Adrenal gland (tissue), 12 donors: ENCODE results near the gene KPRP. TPM values are rescaled to one million over a fixed set of nuclear protein-coding genes. Genes with fewer than 3 reads are reported as not detected.

Experiments used
- DNase-seq, 7 donors: peaks; one replicate each; pipeline ENCODE4 v3.0.0-alpha.2; 2019 to 2020
- H3K27ac ChIP-seq, 5 donors: fragments of 200-600 bp; sonication (generic) in 4 of 5; 1 replicate in 3 of 5; 2 replicates in 2 of 5; pipeline versions ENCODE4 v1.5.1 to v1.8.0; 2016 to 2020; ENCODE audit warnings: mild to moderate bottlenecking in 1 of 5
- H3K27me3 ChIP-seq: fragments of 200-600 bp; 2 replicates; pipeline ENCODE4 v1.8.0; 2021
- H3K36me3 ChIP-seq, 2 donors: fragments of 200-600 bp; replicated peaks in 1 of 2; 1 replicate in 1 of 2; 2 replicates in 1 of 2; pipeline versions ENCODE4 v1.5.1 to v1.8.0; 2018 to 2022
- H3K4me1 ChIP-seq, 2 donors: fragments of 200-600 bp; replicated peaks in 1 of 2; 1 replicate in 1 of 2; 2 replicates in 1 of 2; pipeline versions ENCODE4 v1.5.1 to v1.8.0; 2018 to 2021
- H3K4me3 ChIP-seq, 4 donors: fragments of 200-600 bp; sonication (generic) in 3 of 4; one replicate each; pipeline ENCODE4 v1.5.1; 2016 to 2018
- H3K9me3 ChIP-seq, 3 donors: fragments of 200-600 bp; sonication (generic) in 1 of 3; replicated peaks in 1 of 3; 1 replicate in 2 of 3; 2 replicates in 1 of 3; pipeline versions ENCODE4 v1.5.1 to v1.8.0; 2016 to 2021
- CTCF ChIP-seq, 6 experiments: fragments of 450-650 bp in 4 of 6; fragments of 200-600 bp in 2 of 6; sonication (generic) in 1 of 6; IDR thresholded peaks; 1 replicate in 5 of 6; 2 replicates in 1 of 6; pipeline versions ENCODE4 v1.5.1 to v1.8.0; 2016 to 2021; ENCODE audit warnings: antibody characterized with exemption in 6 of 6, mild to moderate bottlenecking in 2 of 6, moderate library complexity in 1 of 6
- POLR2A ChIP-seq, 2 donors: fragments of 450-650 bp; IDR thresholded peaks; one replicate each; pipeline ENCODE4 v1.6.1; 2017; ENCODE audit warnings: antibody characterized with exemption in 2 of 2, mild to moderate bottlenecking in 2 of 2, moderate library complexity in 1 of 2
- WGBS, 4 donors: extraction: QIAGEN DNeasy Blood & Tissue Kit in 2 of 4; methylation state at CpG; one replicate each; pipeline versions ENCODE4 v1.1.5 to v1.1.7; 2013 to 2017; 5-methylcytosine and 5-hydroxymethylcytosine counted together
- intact Hi-C, 2 donors: fragments of 100-400 bp; cut with DNase I; formaldehyde crosslinking; loops; one replicate each; pipeline versions ENCODE4 v1.14.1 to v1.15.0; 2022 to 2023
- polyA plus RNA-seq, 3 donors: library from polyadenylated mRNA; stranded (reverse); fragments of 200-250 nt in 2 of 3; fragments of 350-450 nt in 1 of 3; fragmentation: Illumina TruSeq in 1 of 3; extraction: RNeasy Lipid Tissue Mini Kit (QIAGEN cat#74804) in 1 of 3; gene quantifications; one replicate each; pipeline ENCODE4 v1.2.3, GENCODE V29; 2013 to 2014
- total RNA-seq, 9 donors: library from RNA; depleted of rRNA in 4 of 9; stranded (reverse); fragments of >200 nt in 4 of 9; fragments of 120-200 nt in 1 of 9; fragmentation: NEBNext Ultra II Directional in 1 of 9; extraction: Animal tissue kit (Norgen Biotek cat#: 25700) in 1 of 9; gene quantifications; one replicate each; pipeline versions ENCODE4 v1.1.0 to v1.2.4, GENCODE V29; 2013 to 2023
- donor health status: healthy with polysubstance abuse.
- donor health status: Bipolar disorder and iron deficiency.
- donor health status: DM: yes; HTN: yes; CAD: no.
- donor health status: DM: no; HTN: no; CAD: no.
- donor health status: DM: no; HTN: no; CAD: no.
- donor health status: DM: yes; HTN: yes; CAD: no.

The KPRP gene
- total and polyA plus RNA-seq, 12 donors, result not detected

- Histone ChIP-seq H3K27me3 (no peaks in the 10 kb centered on the region), H3K4me3 (no peak overlapping the region), H3K9me3 (no peaks in the 10 kb centered on the region), H3K36me3 (no peaks in the 10 kb centered on the region), H3K4me1 (no peaks in the 10 kb centered on the region), H3K27ac (no peak overlapping the region)
- intact Hi-C loops, result no loop called here
- TF ChIP-seq POLR2A (IDR thresholded peaks at IDR 0.05) (no peak), CTCF (IDR thresholded peaks at IDR 0.05) (no peak)
- DNase-seq, result no peak
- WGBS, 4 donors, result 51 to 87% (median 66%) methylated on average over 2 of the region's 2 CpGs
Observed at GRCh38 chr1:152743371-152744145, 14.3 kb upstream of the KPRP start.

GRCh38 chr1:152745289-152745704, 12.5 kb upstream of the KPRP start:
- Histone ChIP-seq H3K27ac (no peak overlapping the region), H3K9me3 (no peaks in the 10 kb centered on the region), H3K4me1 (no peaks in the 10 kb centered on the region), H3K4me3 (no peak overlapping the region), H3K36me3 (no peaks in the 10 kb centered on the region), H3K27me3 (peaks cover 3% of the 10 kb centered on the region)
- 65 to 83% (median 74%) methylated on average over 4 of the region's 4 CpGs for whole genome bisulfite sequencing, 4 donors
- DNase-seq, result no peak
- TF ChIP-seq CTCF (IDR thresholded peaks at IDR 0.05) (no peak), POLR2A (IDR thresholded peaks at IDR 0.05) (no peak)
- intact Hi-C loops, result no loop called here

- Histone ChIP-seq H3K4me1 (no peaks in the 10 kb centered on the region), H3K27ac (no peak overlapping the region), H3K4me3 (no peak overlapping the region), H3K36me3 (no peaks in the 10 kb centered on the region), H3K9me3 (no peaks in the 10 kb centered on the region), H3K27me3 (peaks cover 3% of the 10 kb centered on the region)
- DNase-seq, result no peak
- intact Hi-C loops, result no loop called here
- no peak for TF ChIP-seq POLR2A (IDR thresholded peaks at IDR 0.05)
- no peak for TF ChIP-seq CTCF (IDR thresholded peaks at IDR 0.05)
- WGBS, 4 donors, result 75 to 84% (median 78%) methylated on average over 6 of the region's 6 CpGs
Observed at GRCh38 chr1:152745765-152746444, 11.9 kb upstream of the KPRP start.

GRCh38 chr1:152747831-152748230, 10.0 kb upstream of the KPRP start:
- WGBS, 4 donors, result 24 to 36% (median 31%) methylated on average over 1 of the region's 1 CpG
- no peaks in the 10 kb centered on the region for H3K4me1 ChIP-seq
- TF ChIP-seq CTCF (IDR thresholded peaks at IDR 0.05), result no peak
- TF ChIP-seq POLR2A (IDR thresholded peaks at IDR 0.05), result no peak
- no peaks in the 10 kb centered on the region for H3K36me3 ChIP-seq
- peaks cover 3% of the 10 kb centered on the region for H3K27me3 ChIP-seq
- DNase-seq, result no peak
- no peaks in the 10 kb centered on the region for H3K9me3 ChIP-seq
- H3K4me3 ChIP-seq, result no peak overlapping the region
- no peak overlapping the region for H3K27ac ChIP-seq
- intact Hi-C loops, result no loop called here
